Gastroesophageal sphincter (tissue), 4 donors: ENCODE data around the gene ERC1. TPM values are rescaled to one million over a fixed set of nuclear protein-coding genes. Genes with fewer than 3 reads are reported as not detected.
A peak's percentile ranks its signal among the peaks of the same experiment; 100 is the strongest.

ENCODE experiments used
- ATAC-seq: fragments of 150-250 bp; one replicate; pipeline ENCODE4 v1.9.1; 2016; ENCODE audit warnings: mild to moderate bottlenecking, moderate library complexity
- H3K27ac ChIP-seq, 4 donors: fragments of 200-600 bp; sonication (generic) in 3 of 4; 1 replicate in 3 of 4; 2 replicates in 1 of 4; pipeline ENCODE4 v1.5.1; 2016 to 2019
- H3K27me3 ChIP-seq: fragments of 200-600 bp; sonication (generic); one replicate; pipeline ENCODE4 v1.5.1; 2019
- H3K36me3 ChIP-seq, 2 donors: fragments of 200-600 bp; sonication (generic); one replicate each; pipeline ENCODE4 v1.5.1; 2019; ENCODE audit warnings: control low read depth in 1 of 2
- H3K4me1 ChIP-seq, 3 donors: fragments of 200-600 bp; sonication (generic); 1 replicate in 2 of 3; 2 replicates in 1 of 3; pipeline ENCODE4 v1.5.1; 2016 to 2019; ENCODE audit warnings: control low read depth in 2 of 3
- H3K4me3 ChIP-seq, 2 donors: fragments of 200-600 bp; sonication (generic); one replicate each; pipeline ENCODE4 v1.5.1; 2019; ENCODE audit warnings: mild to moderate bottlenecking in 1 of 2, moderate library complexity in 1 of 2
- H3K9me3 ChIP-seq, 3 donors: fragments of 200-600 bp; sonication (generic); one replicate each; pipeline ENCODE4 v1.5.1; 2017 to 2019; ENCODE audit warnings: control low read depth in 2 of 3
- EP300 ChIP-seq: sonication (generic); formaldehyde crosslinking; IDR thresholded peaks from one replicate; pipeline ENCODE4 v1.6.1; 2017; ENCODE audit warnings: antibody characterized with exemption, mild to moderate bottlenecking
- POLR2A ChIP-seq, 2 donors: fragments of 450-650 bp; IDR thresholded peaks; one replicate each; pipeline ENCODE4 v1.6.1; 2017; ENCODE audit warnings: antibody characterized with exemption in 2 of 2, mild to moderate bottlenecking in 2 of 2, moderate library complexity in 1 of 2
- POLR2AphosphoS5 ChIP-seq: sonication (generic); formaldehyde crosslinking; IDR thresholded peaks from one replicate; pipeline ENCODE4 v1.6.1; 2017; ENCODE audit warnings: antibody characterized with exemption
- WGBS, 2 donors: methylation state at CpG; one replicate each; pipeline ENCODE4 v1.1.5; 2018; ENCODE audit warnings: low coverage in 1 of 2; 5-methylcytosine and 5-hydroxymethylcytosine counted together
- total RNA-seq, 4 donors: library from RNA; depleted of rRNA; stranded (reverse); fragments of >200 nt; gene quantifications; one replicate each; pipeline ENCODE4 v1.1.0, GENCODE V29; 2016
- TF ChIP-seq, protein P1 (sequence below), 4 experiments: fragments of 200-600 bp in 2 of 4; fragments of 450-650 bp in 2 of 4; sonication (generic) in 1 of 4; IDR thresholded peaks; one replicate each; pipeline ENCODE4 v1.5.1; 2017 to 2019; ENCODE audit warnings: antibody characterized with exemption in 4 of 4, mild to moderate bottlenecking in 2 of 4, moderate library complexity in 2 of 4

ERC1 gene
- total RNA-seq, 4 donors from 2014 or later = 38.3 to 80.2 (median 58.4) TPM

DNA sequence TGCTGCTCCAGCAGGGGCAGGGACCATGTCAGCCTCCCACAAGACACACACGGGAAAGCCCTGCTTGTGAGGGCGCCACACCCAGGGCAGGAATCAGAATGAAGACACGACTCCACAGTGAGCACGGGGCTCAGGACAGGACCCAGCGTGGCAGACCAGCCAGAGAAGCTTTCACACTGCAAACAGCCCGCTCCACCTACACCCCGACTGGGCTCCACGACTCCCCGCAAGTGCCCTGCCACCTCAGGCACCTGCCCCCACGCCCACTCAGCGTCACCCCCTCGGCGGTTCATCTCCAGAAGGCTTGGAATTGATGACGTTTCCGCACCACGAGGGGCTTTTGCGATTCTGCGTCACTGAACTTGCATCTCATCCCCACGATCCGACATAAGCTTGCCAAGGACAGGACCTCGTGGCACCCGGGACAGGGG, 512.3 kb downstream of the ERC1 start:
- H3K9me3 ChIP-seq = no peaks in the 10 kb centered on the region
- TF ChIP-seq POLR2A (IDR thresholded peaks at IDR 0.05) = no peak
- TF ChIP-seq EP300 = no peak
- no peak for TF ChIP-seq POLR2AphosphoS5
- TF ChIP-seq, protein P1, sequence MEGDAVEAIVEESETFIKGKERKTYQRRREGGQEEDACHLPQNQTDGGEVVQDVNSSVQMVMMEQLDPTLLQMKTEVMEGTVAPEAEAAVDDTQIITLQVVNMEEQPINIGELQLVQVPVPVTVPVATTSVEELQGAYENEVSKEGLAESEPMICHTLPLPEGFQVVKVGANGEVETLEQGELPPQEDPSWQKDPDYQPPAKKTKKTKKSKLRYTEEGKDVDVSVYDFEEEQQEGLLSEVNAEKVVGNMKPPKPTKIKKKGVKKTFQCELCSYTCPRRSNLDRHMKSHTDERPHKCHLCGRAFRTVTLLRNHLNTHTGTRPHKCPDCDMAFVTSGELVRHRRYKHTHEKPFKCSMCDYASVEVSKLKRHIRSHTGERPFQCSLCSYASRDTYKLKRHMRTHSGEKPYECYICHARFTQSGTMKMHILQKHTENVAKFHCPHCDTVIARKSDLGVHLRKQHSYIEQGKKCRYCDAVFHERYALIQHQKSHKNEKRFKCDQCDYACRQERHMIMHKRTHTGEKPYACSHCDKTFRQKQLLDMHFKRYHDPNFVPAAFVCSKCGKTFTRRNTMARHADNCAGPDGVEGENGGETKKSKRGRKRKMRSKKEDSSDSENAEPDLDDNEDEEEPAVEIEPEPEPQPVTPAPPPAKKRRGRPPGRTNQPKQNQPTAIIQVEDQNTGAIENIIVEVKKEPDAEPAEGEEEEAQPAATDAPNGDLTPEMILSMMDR (IDR thresholded peaks at IDR 0.05) = no peak
- peaks cover 0 to 17% (median 0%) of the 10 kb centered on the region in 3 donors for H3K4me1 ChIP-seq
- no peak overlapping the region for H3K27ac ChIP-seq
- H3K36me3 ChIP-seq = no peaks in the 10 kb centered on the region
- ATAC-seq = no peak
- no peaks in the 10 kb centered on the region for H3K27me3 ChIP-seq
- no CpG with 5 or more reads among the region's 22 CpGs for WGBS, 2 donors
- no peak overlapping the region for H3K4me3 ChIP-seq

DNA sequence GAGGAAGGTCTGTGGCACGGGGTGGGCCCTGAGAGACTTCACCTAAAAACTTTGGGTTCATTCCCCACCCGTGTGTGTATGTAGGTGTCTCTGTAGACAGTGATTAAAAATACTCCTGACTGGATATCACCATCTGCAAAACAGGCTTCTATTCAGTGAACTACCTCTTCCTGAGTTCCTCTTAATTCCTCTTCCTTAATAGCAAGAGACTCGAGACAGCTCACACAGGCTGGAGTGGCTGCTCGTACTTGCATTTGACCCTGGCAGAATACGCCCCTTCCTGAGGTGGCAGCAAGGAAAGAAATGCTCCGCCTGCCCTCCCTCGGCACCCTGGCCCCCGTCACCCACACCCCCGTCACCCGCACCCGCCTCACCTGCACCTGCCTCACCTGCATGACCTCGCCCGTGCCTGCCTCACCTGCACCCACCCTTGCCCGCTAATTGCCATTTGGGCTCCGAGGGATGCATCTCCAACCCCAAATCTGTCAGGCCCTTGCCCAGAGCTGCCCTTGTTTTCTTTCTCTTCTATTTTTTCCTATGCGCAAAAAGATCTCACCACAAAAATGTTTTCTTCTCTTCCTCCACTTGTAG, 513.4 kb downstream of the ERC1 start:
- Histone ChIP-seq H3K27me3 (no peaks in the 10 kb centered on the region), H3K27ac (no peak overlapping the region), H3K4me1 (peaks cover 0 to 17% (median 0%) of the 10 kb centered on the region in 3 donors), H3K36me3 (no peaks in the 10 kb centered on the region), H3K9me3 (no peaks in the 10 kb centered on the region), H3K4me3 (peak overlapping the region in 1 of 2 donors; percentile 14)
- 100% methylated on average over 2 of the region's 16 CpGs; no CpG with 5 or more reads in 1 of the 2 donors for WGBS, 2 donors
- no peak for TF ChIP-seq POLR2AphosphoS5
- no peak for TF ChIP-seq EP300
- no peak for TF ChIP-seq POLR2A (IDR thresholded peaks at IDR 0.05)
- TF ChIP-seq, protein P1 (IDR thresholded peaks at IDR 0.05) = no peak
- ATAC-seq = no peak

DNA sequence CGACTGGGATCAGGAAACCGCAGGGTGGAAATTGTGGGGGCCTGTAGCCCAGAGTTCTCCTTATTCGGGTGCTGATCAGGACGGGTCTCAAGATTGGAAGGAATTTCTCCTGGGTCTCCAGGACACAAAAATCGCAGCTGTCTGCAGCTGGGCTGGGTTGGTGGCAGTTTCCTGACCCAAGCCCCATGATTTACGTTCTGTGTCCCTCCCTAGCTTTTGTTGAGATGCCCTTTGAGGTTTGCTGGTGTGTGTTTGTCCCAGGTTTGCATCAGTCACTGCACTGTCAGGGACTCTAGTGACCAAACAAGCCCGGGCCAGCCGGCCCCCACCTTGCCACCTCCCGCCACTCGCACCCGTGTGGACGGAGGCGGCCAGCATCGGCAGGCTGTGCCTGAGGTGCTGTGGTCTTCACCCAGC, 513.9 kb downstream of the ERC1 start:
- H3K27ac ChIP-seq = no peak overlapping the region
- H3K4me3 ChIP-seq = peak overlapping the region in 1 of 2 donors; percentile 14
- H3K27me3 ChIP-seq = no peaks in the 10 kb centered on the region
- peaks cover 0 to 17% (median 0%) of the 10 kb centered on the region in 3 donors for H3K4me1 ChIP-seq
- TF ChIP-seq EP300 (no peak), POLR2AphosphoS5 (no peak)
- no peaks in the 10 kb centered on the region for H3K9me3 ChIP-seq
- no peaks in the 10 kb centered on the region for H3K36me3 ChIP-seq
- 95% methylated on average over 8 of the region's 14 CpGs; no CpG with 5 or more reads in 1 of the 2 donors for WGBS, 2 donors
- no peak for ATAC-seq

DNA sequence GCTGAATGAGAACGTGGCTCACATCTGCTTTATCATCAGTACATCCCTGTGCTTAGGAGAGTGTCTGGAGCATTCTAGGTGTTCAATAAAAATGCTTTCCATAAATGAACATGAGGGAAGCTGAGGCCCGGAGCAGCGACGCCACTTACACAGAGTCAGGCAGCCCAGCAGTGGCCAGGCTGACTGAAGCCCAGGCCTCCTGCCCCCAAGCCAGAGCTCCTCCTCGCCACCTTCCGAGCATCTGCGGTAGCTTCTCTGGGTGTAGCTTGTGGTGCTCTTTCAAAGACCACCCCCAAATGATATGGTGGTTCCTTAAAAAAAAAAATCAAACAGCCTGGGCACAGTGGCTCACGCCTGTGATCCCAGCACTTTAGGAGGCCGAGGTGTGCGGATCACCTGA, 514.6 kb downstream of the ERC1 start:
- Histone ChIP-seq H3K4me1 (peaks cover 0 to 17% (median 0%) of the 10 kb centered on the region in 3 donors), H3K27ac (no peak overlapping the region), H3K27me3 (no peaks in the 10 kb centered on the region), H3K9me3 (no peaks in the 10 kb centered on the region), H3K36me3 (no peaks in the 10 kb centered on the region), H3K4me3 (no peak overlapping the region)
- no peak for ATAC-seq
- 76 to 100% methylated on average over 4 to 5 of the region's 10 CpGs for WGBS, 2 donors
- TF ChIP-seq POLR2A (IDR thresholded peaks at IDR 0.05) = no peak
- TF ChIP-seq POLR2AphosphoS5 = no peak
- TF ChIP-seq, protein P1 (IDR thresholded peaks at IDR 0.05) = no peak
- TF ChIP-seq EP300 = no peak

DNA sequence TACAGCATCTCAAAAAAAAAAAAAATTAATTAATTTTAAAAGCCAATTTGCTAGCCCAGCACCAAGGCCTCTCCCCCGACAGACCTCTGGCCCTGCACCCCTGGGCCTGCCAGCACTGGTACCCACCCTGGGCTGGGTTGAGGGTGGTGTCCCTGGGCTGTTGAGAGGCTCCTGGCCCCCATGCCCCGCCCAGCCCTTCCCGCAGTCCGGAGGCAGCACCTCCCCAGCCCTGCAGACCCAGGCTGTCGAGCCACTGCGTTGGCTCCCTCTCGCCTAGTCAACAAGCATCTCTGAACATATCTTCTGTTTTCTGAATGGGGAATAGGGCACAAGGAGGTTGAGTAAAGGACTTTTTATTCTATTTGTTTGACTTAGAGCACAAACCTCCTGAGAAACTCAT, 516.3 kb downstream of the ERC1 start:
- ATAC-seq = no peak
- Histone ChIP-seq H3K36me3 (no peaks in the 10 kb centered on the region), H3K4me1 (peaks cover 0 to 10% (median 0%) of the 10 kb centered on the region in 3 donors), H3K27ac (no peak overlapping the region), H3K4me3 (no peak overlapping the region), H3K27me3 (no peaks in the 10 kb centered on the region), H3K9me3 (no peaks in the 10 kb centered on the region)
- TF ChIP-seq POLR2AphosphoS5 (no peak), EP300 (no peak), POLR2A (IDR thresholded peaks at IDR 0.05) (no peak)
- TF ChIP-seq, protein P1 (IDR thresholded peaks at IDR 0.05) = no peak
- WGBS, 2 donors = 95 to 100% methylated on average over 2 to 3 of the region's 7 CpGs
